AG09309 (cell line): ENCODE results near the gene PGLYRP4.
"Not testable (repeated sequence)": the region's sequence is repeated elsewhere in the genome, so short reads cannot be mapped to it uniquely, and the experiment has no call there.

Experiments used
- DNase-seq: peaks from one replicate; pipeline ENCODE4 v3.0.0-alpha.2; 2010; ENCODE audit warnings: low read depth
- H3K4me3 ChIP-seq: 2 replicates; pipeline ENCODE4 v1.5.1; 2011; ENCODE audit warnings: mild to moderate bottlenecking, low read depth, low read length, moderate library complexity; ENCODE audit not compliant: control insufficient read depth
- TF ChIP-seq, protein P1 (sequence below): IDR thresholded peaks from 2 replicates; pipeline ENCODE4 v1.5.1; 2011; ENCODE audit warnings: mild to moderate bottlenecking, low read depth, low read length, inconsistent platforms; ENCODE audit not compliant: insufficient read depth, control insufficient read depth; ENCODE audit errors: missing control alignments

The PGLYRP4 gene

DNA sequence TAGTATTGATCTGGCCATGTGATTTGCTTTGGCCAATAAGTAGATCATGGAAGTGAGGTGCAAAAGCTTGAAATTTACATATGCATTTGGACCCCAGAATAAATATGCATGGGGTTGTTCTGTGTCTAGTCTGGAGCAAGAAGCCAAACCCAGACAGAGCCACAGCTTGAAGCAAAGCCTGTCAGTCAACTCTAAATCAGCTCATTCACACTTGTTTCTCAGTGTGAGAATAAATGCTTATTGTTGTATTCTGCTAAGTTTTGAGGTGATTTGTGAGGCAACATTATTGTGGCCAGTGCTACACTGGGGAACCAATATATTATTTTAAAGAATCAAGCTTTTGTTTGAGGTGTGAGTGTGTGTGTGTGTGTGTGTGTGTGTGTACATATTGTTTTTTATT lies 23.7 kb downstream of the PGLYRP4 start:
- DNase-seq: no peak
- no peak overlapping the region for H3K4me3 ChIP-seq

DNA sequence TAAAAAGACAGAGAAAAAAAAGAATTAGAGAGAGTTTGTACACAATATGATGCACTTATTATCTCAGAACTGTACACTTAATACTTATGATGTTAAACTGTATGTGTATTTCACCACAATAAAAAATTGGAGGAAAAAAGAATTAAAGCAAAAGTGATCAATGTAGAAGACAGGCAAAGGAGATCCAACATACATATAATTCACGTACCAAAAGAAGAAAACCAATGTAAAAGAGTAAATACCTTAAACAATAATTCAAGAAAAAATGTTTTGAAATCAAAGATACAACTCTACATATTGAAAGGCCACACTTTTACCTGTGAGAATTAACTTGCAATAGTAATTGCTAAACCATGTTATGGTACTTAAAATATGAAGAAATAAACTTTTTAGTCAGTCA lies 26.1 kb downstream of the PGLYRP4 start:
- no peak overlapping the region for H3K4me3 ChIP-seq
- TF ChIP-seq, protein P1, sequence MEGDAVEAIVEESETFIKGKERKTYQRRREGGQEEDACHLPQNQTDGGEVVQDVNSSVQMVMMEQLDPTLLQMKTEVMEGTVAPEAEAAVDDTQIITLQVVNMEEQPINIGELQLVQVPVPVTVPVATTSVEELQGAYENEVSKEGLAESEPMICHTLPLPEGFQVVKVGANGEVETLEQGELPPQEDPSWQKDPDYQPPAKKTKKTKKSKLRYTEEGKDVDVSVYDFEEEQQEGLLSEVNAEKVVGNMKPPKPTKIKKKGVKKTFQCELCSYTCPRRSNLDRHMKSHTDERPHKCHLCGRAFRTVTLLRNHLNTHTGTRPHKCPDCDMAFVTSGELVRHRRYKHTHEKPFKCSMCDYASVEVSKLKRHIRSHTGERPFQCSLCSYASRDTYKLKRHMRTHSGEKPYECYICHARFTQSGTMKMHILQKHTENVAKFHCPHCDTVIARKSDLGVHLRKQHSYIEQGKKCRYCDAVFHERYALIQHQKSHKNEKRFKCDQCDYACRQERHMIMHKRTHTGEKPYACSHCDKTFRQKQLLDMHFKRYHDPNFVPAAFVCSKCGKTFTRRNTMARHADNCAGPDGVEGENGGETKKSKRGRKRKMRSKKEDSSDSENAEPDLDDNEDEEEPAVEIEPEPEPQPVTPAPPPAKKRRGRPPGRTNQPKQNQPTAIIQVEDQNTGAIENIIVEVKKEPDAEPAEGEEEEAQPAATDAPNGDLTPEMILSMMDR: no peak
- no peak for DNase-seq

More for the DNA sequence above, 23.7 kb downstream of the PGLYRP4 start:
- TF ChIP-seq, protein P1: no peak

DNA sequence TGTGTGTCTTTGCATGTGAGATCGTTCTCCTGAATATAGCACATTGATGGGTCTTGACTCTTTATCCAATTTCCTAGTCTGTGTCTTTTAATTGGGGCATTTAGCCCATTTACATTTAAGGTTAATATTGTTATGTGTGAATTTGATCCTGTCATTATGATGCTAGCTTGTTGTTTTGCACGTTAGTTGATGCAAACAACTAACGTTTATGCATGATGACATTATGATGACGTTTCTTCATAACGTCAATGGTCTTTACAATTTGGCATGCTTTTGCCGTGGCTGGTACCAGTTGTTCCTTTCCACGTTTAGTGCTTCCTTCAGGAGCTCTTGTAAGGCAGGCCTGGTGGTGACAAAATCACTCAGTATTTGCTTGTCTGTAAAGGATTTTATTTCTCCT lies 30.5 kb downstream of the PGLYRP4 start:
- H3K4me3 ChIP-seq, DNase-seq: not testable (repeated sequence)

DNA sequence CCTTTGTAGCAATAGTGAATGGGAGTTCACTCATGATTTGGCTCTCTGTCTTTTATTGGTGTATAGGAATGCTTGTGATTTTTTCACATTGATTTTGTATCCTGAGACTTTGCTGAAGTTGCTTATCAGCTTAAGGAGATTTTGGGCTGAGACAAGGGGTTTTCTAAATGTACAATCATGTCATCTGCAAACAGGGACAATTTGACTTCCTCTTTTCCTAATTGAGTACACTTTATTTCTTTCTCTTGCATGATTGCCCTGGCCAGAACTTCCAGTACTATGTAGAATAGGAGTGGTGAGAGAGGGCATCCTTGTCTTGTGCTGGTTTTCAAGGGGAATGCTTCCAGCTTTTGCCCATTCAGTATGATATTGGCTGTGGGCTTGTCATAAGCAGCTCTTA lies 32.6 kb downstream of the PGLYRP4 start:
- H3K4me3 ChIP-seq, DNase-seq: not testable (repeated sequence)

DNA sequence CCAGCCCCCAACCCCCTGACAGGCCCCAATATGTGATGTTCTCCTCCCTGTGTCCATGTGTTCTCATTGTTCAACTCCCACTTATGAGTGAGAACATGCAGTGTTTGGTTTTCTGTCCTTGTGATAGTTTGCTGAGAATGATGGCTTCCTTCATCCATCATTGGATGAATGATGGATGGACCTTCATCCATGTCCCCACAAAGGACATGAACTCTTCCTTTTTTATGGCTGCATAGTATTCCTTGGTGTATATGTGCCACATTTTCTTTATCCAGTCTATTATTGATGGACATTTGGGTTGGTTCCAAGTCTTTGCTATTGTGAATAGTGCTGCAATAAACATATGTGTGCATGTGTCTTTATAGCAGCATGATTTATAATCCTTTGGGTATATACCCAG lies 34.3 kb downstream of the PGLYRP4 start:
- not testable (repeated sequence) for H3K4me3 ChIP-seq, DNase-seq

DNA sequence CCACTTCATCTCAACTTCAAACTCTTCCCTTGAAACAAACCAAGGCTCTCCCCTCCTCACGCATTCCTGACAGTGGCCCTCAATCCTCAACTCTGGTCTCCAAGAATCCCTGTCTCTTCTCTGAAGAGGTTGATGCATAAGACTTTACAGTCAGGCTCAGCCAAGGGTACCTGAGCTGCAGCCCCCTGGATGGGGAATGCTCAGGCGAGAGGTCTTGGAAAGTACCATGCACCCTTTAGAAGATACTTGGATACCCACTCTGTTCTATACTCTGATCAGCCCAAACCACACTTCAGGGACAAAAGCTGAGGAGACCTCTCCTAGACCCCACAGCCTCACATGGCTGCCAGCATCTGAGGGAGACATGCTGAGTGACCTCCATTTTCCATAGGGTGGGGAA lies 35.4 kb downstream of the PGLYRP4 start:
- no peak for DNase-seq
- TF ChIP-seq, protein P1: no peak

DNA sequence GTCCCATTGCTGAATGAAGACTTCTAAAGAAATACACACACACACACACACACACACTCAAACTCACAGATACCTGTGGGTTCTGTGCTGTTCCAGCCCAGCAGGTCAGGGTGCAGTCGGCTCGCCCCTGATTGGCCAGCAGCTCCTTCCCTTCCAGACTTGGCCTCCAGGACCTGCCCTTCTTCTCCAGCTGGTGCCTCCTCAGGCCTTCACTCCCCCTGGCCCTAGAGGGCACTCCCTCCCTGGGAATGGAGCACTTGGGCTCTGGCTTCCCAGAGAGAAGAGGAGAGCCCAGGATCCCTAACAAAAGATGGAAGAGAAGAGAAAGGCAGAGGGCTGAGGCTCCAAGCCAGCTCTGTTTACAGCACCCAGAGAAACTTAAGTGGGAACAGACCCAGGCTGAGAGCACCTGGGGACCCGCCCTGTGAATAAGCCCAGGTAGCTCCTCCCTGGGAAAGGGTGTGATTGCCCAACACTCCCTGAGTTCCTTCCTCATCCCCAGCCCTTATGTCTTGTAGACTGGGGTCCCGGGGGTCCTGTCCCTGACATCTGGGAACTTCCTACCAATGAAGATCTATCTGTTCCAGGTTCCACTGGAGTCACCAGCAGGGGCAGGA lies 36.0 kb downstream of the PGLYRP4 start, which contains the start of gene PGLYRP3:
TSS of gene PGLYRP3 (minus strand) at position 383 of the 617 bp plus-strand sequence. CDS start 2,287 bp downstream, outside the sequence.
- TF ChIP-seq, protein P1: no peak
- DNase-seq: no peak
- H3K4me3 ChIP-seq: no peak within 1 kb of the TSS

More for the DNA sequence above, 35.4 kb downstream of the PGLYRP4 start:
- no peak overlapping the region for H3K4me3 ChIP-seq

DNA sequence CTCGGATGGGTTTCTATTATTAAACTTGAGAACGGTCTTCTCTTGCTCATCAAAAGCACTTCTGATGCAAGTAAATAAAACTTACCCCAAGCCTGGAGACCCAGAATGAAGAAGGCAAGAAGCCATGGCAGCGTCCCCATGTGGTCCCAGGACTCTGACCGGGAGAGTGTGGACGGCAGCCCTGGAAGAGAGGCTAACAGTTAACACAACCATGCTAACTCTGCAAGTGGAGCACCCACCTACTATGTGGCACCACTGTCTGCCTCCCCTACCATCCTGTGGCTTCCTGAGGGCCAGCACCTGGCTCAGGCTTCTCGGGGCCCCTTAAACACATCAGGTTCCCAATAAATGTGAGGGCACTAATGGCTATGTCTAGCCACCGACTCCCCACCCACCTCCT lies 38.1 kb downstream of the PGLYRP4 start:
- DNase-seq: no peak
- no peak overlapping the region for H3K4me3 ChIP-seq
- TF ChIP-seq, protein P1: no peak
